ENCODE data around the gene PUSL1.

The PUSL1 gene

DNA sequence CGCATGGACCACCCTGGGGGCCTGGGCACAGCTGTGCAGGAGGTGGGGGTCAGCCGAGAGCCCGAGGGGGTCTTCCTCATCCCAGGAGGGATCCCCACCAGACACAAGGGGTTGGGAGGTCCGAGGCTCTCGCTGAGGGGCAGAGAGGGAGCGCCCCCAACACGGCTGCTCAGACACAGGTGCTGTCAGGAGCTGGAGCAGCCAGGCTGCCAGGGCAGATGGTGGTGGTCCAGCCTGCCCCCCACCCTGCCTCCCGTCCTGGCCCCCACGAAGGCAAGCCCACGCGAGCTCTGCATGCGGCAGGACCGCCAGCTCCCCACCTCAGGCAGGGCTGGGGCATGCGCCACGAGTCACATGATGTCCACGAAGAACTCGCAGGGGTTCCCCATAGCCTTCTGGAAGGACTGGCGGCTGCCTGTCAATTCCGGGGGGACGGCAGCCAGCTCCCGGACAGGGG, 27.4 kb downstream of the PUSL1 start:
- no peak overlapping the region for H3K4me3 ChIP-seq (ENCODE audit: low read depth, low read length)
- no peak for DNase-seq (ENCODE audit: low read depth)
- TF ChIP-seq CTCF (IDR thresholded peaks at IDR 0.05; ENCODE audit: control insufficient read depth, extremely low read depth, insufficient read depth): no peak

DNA sequence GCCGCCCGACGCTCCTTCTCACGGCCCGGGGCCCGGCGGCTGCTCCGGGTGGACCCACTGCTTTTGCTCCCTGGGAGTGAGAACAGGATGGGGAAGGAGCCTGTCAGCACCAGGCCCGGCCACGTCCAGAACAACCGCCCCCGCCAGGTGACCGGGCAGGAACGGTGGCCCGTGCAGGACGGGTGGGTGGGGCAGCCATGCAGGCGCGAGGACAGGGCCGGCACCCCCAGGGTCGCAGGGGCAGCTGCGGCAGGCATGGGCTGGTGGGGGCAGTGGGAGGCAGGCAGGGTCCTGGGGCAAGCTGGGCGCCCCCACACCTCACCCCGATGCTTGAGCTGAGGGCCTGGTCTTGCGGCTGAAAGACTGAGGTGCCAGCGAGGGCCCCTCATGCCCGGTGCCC, 28.0 kb downstream of the PUSL1 start:
- H3K4me3 ChIP-seq (ENCODE audit: low read depth, low read length): no peak overlapping the region
- DNase-seq (ENCODE audit: low read depth): no peak
- TF ChIP-seq CTCF (IDR thresholded peaks at IDR 0.05; ENCODE audit: control insufficient read depth, extremely low read depth, insufficient read depth): no peak

DNA sequence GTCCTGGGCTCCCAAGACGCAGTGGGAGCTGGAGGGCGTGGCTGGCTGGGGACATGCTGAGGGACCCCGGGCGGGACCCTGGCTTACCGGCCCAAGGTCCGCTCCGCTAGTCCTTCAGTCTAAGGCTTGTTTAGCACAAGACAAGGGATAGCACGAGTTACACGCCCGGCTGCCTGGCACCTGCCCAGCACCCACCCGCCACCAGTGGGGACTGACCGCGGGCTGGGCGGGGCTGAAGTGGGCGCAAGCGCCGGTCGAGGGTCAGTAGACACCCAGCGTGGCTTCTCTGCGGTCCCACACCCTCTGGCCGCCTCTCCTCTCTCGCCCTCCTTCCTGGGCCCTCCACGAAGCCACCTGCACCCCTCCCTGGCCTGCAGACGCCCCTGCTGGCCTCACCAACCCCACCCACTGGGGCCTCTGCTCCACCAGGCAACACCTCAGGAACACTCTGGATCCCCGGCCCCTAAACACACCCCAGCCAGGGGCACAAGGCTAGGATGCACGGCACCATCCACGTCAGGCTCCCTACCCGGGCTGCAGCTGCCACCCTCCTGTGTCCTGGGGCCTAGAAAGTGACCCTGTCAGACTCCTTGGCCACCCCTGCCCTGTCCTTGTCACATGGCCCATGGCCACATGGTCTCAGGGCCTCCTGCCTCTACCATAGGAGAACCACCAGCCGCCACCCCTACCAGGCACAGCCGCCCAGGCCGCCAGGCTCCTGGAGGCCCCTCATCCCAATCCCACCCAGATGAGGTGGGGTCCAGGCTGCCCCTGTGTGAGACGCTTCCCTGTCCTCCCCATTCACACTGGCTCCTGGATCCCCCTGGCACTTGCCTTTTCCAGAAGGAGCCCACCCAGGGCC, 28.8 kb downstream of the PUSL1 start:
- DNase-seq (ENCODE audit: low read depth): no peak
- TF ChIP-seq CTCF (IDR thresholded peaks at IDR 0.05; ENCODE audit: control insufficient read depth, extremely low read depth, insufficient read depth): no peak
- H3K4me3 ChIP-seq (ENCODE audit: low read depth, low read length): no peak overlapping the region

DNA sequence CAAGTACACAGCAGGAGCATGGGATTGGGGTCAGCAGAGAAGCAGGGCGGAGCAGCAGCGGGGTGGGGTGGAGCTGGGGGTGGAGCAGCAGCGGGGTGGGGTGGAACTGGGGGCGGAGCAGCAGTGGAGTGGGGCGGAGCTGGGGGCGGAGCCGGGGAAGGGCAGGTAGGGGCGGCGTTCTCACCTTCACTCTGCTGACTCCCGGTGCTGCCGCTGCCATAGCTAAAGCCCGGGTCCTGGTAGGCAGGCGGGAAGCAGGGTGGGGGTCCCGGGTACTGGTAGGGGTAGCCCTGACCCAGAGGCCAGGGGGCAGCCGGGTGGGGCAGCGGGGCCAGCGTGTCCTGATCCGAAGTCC, 29.4 kb downstream of the PUSL1 start:
- H3K4me3 ChIP-seq (ENCODE audit: low read depth, low read length): no peak overlapping the region
- no peak for DNase-seq (ENCODE audit: low read depth)
- TF ChIP-seq CTCF (IDR thresholded peaks at IDR 0.05; ENCODE audit: control insufficient read depth, extremely low read depth, insufficient read depth): no peak

DNA sequence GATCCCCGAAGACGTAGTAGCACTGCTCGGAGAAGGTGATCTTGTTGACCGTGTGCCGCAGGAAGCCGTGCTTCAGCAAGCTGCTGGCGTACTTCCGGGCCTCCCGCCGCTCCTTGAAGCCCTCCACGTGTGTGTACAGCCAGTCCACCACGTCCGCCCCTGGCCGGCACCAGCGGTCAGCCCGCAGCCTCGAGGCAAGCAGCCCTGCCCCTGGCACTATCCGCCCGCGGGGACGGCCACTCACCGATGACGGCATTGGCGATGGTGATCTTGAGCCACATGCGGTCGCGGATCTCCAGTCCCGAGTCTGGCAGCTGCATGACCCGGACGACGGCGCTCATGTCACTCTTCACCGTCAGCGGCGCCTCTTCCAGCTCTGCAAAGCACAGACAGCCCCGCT, 29.9 kb downstream of the PUSL1 start:
- DNase-seq (ENCODE audit: low read depth): no peak
- no peak for TF ChIP-seq CTCF (IDR thresholded peaks at IDR 0.05; ENCODE audit: control insufficient read depth, extremely low read depth, insufficient read depth)
- no peak overlapping the region for H3K4me3 ChIP-seq (ENCODE audit: low read depth, low read length)

GRCh38 chr1:1340185-1340584, 31.8 kb downstream of the PUSL1 start:
- DNase-seq (ENCODE audit: low read depth): no peak
- no peak for TF ChIP-seq CTCF (IDR thresholded peaks at IDR 0.05; ENCODE audit: control insufficient read depth, extremely low read depth, insufficient read depth)
- H3K4me3 ChIP-seq (ENCODE audit: low read depth, low read length): no peak overlapping the region

Data from LNCaP clone FGC (cell line).